ENCODE data around the gene TAF13.

- no peak for TF ChIP-seq POLR2A (IDR thresholded peaks at IDR 0.05)
- TF ChIP-seq, protein P1, sequence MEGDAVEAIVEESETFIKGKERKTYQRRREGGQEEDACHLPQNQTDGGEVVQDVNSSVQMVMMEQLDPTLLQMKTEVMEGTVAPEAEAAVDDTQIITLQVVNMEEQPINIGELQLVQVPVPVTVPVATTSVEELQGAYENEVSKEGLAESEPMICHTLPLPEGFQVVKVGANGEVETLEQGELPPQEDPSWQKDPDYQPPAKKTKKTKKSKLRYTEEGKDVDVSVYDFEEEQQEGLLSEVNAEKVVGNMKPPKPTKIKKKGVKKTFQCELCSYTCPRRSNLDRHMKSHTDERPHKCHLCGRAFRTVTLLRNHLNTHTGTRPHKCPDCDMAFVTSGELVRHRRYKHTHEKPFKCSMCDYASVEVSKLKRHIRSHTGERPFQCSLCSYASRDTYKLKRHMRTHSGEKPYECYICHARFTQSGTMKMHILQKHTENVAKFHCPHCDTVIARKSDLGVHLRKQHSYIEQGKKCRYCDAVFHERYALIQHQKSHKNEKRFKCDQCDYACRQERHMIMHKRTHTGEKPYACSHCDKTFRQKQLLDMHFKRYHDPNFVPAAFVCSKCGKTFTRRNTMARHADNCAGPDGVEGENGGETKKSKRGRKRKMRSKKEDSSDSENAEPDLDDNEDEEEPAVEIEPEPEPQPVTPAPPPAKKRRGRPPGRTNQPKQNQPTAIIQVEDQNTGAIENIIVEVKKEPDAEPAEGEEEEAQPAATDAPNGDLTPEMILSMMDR (IDR thresholded peaks at IDR 0.05), result no peak
- peak in 1 of 3 donors; percentile 42 for TF ChIP-seq POLR2AphosphoS5 (IDR thresholded peaks at IDR 0.05)
Measured at GRCh38 chr1:109094377-109094803, 18.6 kb upstream of the TAF13 start.

Data from transverse colon (tissue), 4 donors.